HepG2 (cell line): ENCODE measurements around the gene EPO. TPM values are rescaled to one million over a fixed set of nuclear protein-coding genes. Genes with fewer than 3 reads are reported as not detected.
A peak's percentile ranks its signal among the peaks of the same experiment; 100 is the strongest.

ENCODE experiments used
- E2F2 ChIP-seq: sonication (generic); formaldehyde crosslinking; IDR thresholded peaks from 2 replicates; pipeline ENCODE4 v1.4.0; 2020; ENCODE audit warnings: missing genetic modification reagents, borderline replicate concordance
- ELF1 ChIP-seq: sonication (generic); formaldehyde crosslinking; IDR thresholded peaks from 2 replicates; pipeline ENCODE4 v1.4.0; 2020; ENCODE audit warnings: missing genetic modification reagents
- FOXM1 ChIP-seq: sonication (generic); formaldehyde crosslinking; IDR thresholded peaks from 2 replicates; pipeline ENCODE4 v1.5.0; 2020; ENCODE audit warnings: missing genetic modification reagents
- GLI4 ChIP-seq: sonication (generic); formaldehyde crosslinking; IDR thresholded peaks from 2 replicates; pipeline ENCODE4 v1.5.1; 2020; ENCODE audit warnings: missing genetic modification reagents, mild to moderate bottlenecking, moderate library complexity, borderline replicate concordance
- HCFC1 ChIP-seq: fragments of 150-350 bp; IDR thresholded peaks from 2 replicates; pipeline ENCODE4 v1.6.1; 2014; ENCODE audit warnings: low read depth, low read length
- IRX3 ChIP-seq: sonication (generic); formaldehyde crosslinking; IDR thresholded peaks from 2 replicates; pipeline ENCODE4 v1.8.1; 2023; ENCODE audit warnings: mild to moderate bottlenecking, low read depth, missing genetic modification reagents, borderline replicate concordance
- KAT8 ChIP-seq: IDR thresholded peaks from 2 replicates; pipeline ENCODE4 v1.6.1; 2016; ENCODE audit warnings: missing genetic modification reagents, missing compliant biosample characterization
- KDM5A ChIP-seq: fragments of 200-600 bp; sonication (generic); IDR thresholded peaks from 2 replicates; pipeline ENCODE4 v1.7.0; 2018; ENCODE audit warnings: antibody characterized with exemption, mild to moderate bottlenecking, low read length, borderline replicate concordance
- KDM5B ChIP-seq: sonication (generic); formaldehyde crosslinking; IDR thresholded peaks from 2 replicates; pipeline ENCODE4 v1.4.0; 2020; ENCODE audit warnings: missing genetic modification reagents, mild to moderate bottlenecking, borderline replicate concordance
- REPIN1 ChIP-seq: sonication (generic); formaldehyde crosslinking; IDR thresholded peaks from 2 replicates; pipeline ENCODE4 v1.8.0; 2022; ENCODE audit warnings: missing genetic modification reagents, low read depth, mild to moderate bottlenecking, borderline replicate concordance
- RNF2 ChIP-seq: fragments of 450-650 bp; conservative IDR thresholded peaks from 2 replicates; pipeline ENCODE4 v1.6.1; 2016; ENCODE audit warnings: low read depth
- TGIF2 ChIP-seq: IDR thresholded peaks from 2 replicates; pipeline ENCODE4 v1.6.1; 2016; ENCODE audit warnings: control low read depth, missing compliant biosample characterization
- ZBTB49 ChIP-seq: sonication (generic); formaldehyde crosslinking; IDR thresholded peaks from 2 replicates; pipeline ENCODE4 v1.4.0; 2020; ENCODE audit warnings: missing genetic modification reagents, borderline replicate concordance
- ZNF142 ChIP-seq: sonication (generic); formaldehyde crosslinking; IDR thresholded peaks from 2 replicates; pipeline ENCODE4 v1.4.0; 2020; ENCODE audit warnings: missing genetic modification reagents
- ZNF160 ChIP-seq: sonication (generic); formaldehyde crosslinking; IDR thresholded peaks from 2 replicates; pipeline ENCODE4 v1.8.0; 2022; ENCODE audit warnings: mild to moderate bottlenecking, inconsistent platforms, missing genetic modification reagents
- polyA plus RNA-seq, 8 experiments: library from polyadenylated mRNA; depleted of rRNA in 3 of 8; stranded (reverse) in 7 of 8; unstranded in 1 of 8; fragments of >200 nt; fragmentation: Illumina TruSeq in 4 of 8; extraction: Trizol in 4 of 8; gene quantifications; 2 replicates each; pipeline versions ENCODE4 v1.2.1 to v1.2.3, GENCODE V29; 2011 to 2016; ENCODE audit warnings: low read depth in 4 of 8, missing spikeins in 1 of 8, mixed read lengths in 1 of 8; ENCODE audit not compliant: insufficient read depth in 1 of 8
- total RNA-seq, 5 experiments: library from RNA; depleted of rRNA; stranded (reverse); fragments of >200 nt; fragmentation: Illumina TruSeq; extraction: Trizol; gene quantifications; 2 replicates each; pipeline ENCODE4 v1.2.3, GENCODE V29; 2016; ENCODE audit warnings: low read depth in 1 of 5

Gene EPO
- total and polyA plus RNA-seq, 2 of the 13 experiments (the other 11 are each of a cell fraction or from before 2014, with no cell fraction given) = 10.3 to 25.7 TPM

- TF ChIP-seq FOXM1 (CRISPR knock-in tag) (0 out of 2 replicates have a peak, but pooled peaks have one; percentile 28), ZBTB49 (no peak), REPIN1 (CRISPR knock-in tag) (peak; percentile 56; the same call in 1 of the 2 replicates), KAT8 (CRISPR knock-in tag) (peak; percentile 86; the same call in 1 of the 2 replicates), KDM5A (peak; percentile 79; the same call in 1 of the 2 replicates), ELF1 (peak; percentile 96), KDM5B (CRISPR knock-in tag) (peak; percentile 83; the same call in 1 of the 2 replicates), TGIF2 (CRISPR knock-in tag) (0 out of 2 replicates have a peak, but pooled peaks have one; percentile 66), RNF2 (peak; percentile 52), ZNF160 (peak; percentile 72), IRX3 (CRISPR knock-in tag) (no peak), HCFC1 (peak; percentile 41; the same call in 1 of the 2 replicates), GLI4 (no peak; the same call in 1 of the 2 replicates), ZNF142 (no peak), E2F2 (CRISPR knock-in tag) (no peak)
Measured at GRCh38 chr7:100705753-100706671, 14.3 kb upstream of the EPO start, which contains the start of gene POP7 (continued).
